ENCODE results near the gene CHN1.

CHN1 gene

DNA sequence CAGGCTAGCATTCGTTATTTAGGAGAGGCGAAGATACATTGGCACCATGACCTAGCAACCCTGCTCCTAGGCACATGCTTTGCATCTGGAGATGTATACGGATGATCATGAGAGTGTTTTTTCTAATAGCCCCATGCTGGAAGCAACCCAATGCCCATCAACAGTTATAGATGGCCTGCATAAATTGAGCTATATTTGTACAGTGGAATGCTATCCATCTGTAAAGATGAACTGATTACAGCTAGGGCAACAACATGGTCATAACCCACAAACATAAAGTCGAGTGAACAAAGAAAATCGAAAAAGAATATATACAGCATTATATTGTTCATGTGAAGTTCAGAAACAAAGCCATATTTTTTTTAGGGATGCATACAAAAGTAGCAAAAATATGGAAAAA is 220.3 kb downstream of the CHN1 start:
- DNase-seq: no peak

DNA sequence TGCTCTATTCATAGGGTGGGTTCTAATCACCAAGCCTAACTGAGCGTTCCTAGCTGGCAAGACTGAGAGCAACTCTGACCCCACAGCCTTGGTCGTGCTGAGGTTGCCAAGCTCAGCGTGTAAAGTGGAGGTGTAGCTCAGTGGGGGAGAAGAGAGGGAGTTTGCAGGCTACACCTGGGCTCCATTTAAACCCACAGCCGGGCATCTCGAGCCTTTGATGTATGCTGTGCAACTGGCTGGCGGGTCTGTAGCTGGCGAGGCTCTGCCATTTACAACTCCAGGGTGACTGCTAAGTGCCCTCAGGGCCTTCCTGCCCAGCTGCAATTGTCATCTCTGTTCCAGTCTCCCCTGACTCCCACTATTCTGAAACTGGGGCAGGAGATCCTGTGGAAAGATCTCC is 220.9 kb downstream of the CHN1 start:
- no peak for DNase-seq

DNA sequence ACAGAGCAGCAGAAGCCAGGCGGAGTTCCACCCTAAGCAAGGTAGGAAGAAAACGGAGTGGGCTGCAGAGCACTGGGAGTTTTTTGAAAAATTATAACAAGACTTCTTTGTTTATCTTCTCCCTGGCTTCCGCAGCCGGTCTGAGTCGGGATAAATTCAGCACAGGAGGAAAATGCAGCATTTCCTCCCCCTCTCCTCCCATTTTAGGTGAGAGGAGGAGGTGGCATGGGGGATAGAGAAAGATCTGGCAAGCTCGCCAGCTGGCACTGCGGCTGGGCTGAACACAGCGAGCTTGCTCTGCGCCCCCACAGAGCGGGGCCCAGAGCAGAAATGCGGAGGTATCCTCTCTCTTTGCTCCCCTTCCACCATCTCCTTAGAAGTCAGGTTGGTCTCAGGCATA is 223.2 kb downstream of the CHN1 start:
- DNase-seq: no peak

DNA sequence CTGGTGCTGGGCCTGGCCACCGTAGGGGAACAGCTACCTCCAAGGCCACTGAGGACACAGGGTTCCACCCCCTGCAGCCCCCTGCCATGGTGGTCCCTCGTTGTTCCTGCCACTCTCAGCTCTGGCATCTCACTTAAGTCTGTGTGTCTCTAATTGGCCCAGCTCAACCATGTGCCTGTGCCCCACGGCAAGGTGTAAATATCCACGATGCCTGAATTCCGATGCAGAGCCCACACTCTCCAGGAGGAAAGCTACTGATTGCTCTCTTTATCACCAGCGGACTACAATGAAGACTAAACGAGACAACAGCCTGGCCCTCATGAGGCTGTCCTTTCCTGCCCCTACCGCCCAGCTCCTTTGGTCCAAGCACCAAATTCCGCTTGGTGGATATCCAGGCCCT is 223.9 kb downstream of the CHN1 start:
- no peak for DNase-seq

DNA sequence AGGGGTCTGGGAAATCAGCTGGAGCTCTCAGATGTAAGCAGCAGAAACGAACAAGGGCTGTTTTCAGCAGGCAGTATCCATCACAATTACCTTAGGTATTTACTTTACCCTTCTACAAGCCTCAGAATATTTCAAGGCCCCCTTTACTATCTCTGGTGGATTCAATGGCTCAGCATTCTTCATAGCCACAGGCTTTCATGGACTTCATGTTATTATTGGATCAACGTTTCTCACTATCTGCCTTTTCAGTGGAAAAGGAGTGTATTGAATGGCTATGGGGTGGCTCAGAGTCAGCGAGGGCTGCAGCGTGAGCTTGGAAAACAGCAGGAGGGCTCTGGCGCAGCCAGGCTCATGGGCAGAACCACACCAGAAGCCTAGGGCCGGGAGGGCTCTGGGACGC is 224.3 kb downstream of the CHN1 start:
- DNase-seq: no peak

DNA sequence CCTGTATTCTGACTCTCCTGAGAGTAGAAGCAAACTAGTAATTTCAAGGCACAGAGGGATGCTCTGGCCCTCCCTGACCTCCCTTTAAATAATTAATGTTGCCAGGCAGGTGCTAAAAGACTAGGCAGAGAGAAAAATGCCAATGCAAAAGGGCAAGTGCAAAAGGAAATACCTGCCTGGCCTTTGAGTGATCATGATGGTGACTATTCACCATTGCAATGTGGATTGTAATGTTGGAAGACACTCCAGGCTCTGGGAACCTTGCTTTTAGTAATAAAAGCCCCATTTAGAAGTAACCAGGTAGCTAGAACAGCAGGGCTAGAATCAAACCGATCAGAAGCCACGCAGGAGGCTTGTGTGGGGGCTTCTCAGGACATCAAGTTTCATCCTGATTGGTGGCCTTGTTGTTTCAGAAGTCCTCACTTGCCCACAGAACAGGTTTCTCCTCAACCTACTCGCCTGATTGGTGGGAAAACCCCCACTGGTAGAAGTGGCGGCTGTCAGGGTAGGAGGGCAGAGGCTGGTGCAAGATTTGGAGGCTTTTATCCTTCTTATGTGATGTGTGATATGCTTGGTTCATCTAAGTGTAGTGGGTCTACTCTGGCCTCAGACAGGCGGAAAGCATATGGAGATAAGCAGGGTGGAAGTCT is 224.9 kb downstream of the CHN1 start:
- no peak for DNase-seq

DNA sequence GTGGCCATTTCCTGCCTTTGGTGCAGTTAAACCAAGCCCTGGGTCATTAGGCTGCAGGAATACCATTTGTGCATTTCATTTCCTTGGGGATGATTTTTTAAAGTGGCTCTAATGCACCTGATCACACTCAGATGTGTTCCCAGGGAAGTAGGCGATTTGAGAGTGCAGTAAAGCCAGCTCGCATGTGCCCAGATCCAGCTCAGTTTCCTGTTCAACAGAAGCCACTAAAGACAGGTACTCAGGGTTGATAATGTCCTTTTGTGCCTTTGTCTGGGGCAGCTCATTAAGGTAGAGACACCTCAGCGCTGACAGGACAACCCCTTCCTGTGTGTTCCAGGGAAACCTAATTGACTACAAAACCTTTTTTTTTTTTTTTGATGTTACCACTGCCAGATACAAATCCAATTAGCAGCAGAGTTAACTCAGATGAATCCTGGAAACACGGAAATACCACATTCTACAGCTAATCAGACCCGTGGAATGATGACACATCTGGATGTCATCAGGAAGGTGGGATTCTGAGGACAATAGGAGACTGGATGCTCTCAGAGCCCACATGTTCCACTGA is 225.7 kb downstream of the CHN1 start:
- DNase-seq: peak; percentile 88

DNA sequence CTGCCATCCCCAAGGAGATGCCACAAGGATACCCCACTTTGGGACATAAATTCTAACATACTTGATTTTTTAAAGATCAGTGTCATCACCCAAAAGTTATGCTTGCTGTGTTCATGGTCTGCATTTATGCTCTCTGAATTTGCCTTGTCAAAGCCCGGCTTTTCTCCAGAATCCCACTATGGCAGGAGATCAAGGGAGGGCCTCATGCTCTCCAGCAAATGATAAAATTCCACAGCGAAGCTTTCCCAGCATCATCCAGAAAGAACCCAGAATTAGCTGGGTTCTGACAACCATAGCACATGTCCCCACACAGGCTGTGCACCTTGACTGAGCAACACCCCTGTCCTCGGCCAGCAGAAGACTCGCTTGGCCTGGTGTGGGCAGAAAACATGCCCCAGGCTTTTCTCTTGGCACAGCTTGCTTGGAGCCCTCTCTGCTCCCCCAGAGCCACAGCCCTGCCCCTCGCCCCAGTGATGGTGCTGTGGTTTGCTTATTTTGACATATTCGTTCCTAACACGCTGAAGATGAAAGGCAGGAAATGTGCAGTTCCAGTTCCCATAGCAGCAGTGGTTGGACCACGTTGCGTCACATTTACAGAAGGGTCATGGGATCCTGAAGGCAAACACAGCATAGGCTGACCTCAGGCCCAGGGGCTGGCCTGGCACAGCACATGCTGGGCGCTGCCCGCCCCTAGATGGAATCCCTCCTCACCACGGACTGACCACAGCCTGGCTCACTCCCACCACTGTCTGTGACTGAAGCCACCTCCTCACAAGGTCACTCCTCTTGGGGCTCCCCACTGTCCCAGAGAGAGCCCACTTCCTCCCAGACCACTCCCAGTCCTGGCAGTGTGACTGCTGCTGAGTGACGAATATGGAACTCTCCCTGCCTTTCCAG is 226.8 kb downstream of the CHN1 start:
- peak; percentile 90 for DNase-seq

DNA sequence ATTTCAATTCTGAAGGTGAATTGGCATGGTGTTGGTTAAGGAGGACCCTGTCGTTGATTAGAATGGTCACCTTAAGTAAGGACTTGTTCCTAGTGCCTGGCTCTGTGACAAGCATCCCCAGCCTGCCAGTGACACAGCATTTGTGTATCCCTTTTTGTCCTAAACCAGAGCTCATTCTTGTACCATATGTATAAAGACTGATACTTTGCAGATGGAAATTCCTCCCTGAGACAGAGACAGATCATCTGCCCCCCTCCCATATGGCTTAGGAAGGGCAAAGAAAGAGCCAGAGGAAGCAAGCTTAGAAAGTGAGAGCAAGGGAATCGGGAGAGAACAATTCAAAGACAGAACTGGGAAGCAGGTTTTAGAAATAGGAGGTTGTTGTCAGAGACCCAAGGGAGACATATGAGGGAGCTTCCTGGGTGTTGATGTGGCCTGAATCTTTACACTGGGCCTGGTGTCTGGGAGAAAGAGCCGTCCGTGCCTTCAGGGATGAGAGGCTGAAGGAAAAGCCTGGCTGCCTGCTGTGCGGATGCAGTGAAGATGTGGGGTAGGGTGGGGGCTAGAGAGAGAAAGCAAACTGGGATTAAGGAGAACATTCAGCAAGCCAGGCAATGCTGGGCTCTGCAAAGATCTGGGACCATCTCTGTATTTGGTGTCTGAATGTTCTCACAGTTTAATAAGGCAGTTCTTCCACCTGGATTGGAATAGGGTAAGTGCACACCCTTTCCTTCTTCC is 227.7 kb downstream of the CHN1 start:
- DNase-seq: peak; percentile 71

DNA sequence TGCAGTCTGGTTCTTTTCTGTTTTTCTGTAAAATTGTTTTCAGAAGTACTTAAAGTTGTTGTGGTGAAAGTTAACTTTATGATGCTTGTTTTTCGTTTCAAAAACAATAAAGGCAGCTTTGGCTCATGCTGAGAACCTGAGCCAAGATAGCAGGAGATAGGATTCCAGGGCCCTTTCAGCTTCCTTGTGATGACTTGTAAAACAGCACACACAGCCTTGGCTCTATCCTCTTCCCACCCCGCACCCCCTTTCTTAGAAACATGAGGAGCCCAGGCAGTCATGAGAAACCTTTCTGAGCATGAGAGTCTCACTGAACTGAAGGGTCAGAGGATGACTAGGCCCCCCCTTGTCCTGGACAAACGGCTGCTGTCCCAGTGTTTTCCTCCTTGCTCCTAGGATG is 228.5 kb downstream of the CHN1 start:
- DNase-seq: no peak

DNA sequence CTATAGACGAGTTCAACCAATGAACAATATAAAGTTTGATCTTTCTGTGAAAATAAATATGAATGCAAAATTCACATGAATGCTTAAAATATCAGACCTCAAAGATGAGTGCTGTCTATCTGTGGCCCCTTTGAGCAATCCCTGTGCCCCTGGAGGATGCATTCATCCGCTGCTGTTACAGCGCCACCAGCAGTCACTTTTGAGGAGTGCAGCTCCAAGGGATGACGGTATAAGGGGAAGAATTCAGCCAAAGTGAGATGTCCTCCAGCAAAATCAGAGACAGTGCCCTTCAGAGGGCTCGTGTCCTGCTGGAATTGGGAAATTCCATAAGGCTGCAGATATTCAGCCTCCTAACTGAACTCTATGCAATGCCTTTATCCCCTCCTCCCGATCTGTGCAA is 229.0 kb downstream of the CHN1 start:
- DNase-seq: no peak

DNA sequence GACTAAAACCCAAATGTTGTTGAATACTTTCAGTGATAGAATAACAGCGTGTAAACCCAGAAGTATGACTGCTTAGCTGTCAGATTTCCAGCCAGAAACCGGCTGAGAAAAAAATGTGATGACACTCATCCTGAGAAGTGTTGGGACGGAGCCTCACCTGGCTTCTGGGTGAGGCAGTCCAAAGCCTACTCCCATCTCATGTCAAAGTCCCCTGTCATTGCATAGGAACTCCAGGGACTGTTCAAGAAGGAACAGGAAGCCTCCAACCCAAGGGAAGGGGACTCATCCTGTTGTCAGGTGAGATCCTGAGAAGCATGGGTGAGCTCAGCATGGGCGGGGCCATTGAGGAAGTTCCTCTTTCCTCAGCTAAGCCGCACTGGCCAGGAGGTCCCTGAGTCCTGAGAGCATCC is 229.6 kb downstream of the CHN1 start:
- DNase-seq: no peak

DNA sequence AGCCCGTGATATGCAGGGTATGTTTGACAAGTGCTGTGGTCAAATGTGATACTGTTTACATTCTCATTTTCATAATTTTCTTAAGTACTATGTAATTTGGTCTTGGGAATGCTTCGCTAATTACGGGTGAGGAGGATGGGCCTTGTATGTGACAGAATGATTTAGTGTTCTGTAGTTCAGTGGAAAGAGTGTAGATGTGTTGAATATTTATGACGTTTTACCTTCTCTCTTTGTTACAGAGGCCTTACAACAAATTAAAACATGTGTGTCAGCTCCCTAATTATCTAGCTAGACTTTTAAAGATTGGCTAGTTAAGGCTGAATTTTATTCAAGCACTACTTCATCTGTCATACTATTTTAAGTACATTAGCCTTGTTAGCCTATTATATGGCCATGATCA is 230.3 kb downstream of the CHN1 start:
- DNase-seq: no peak

DNA sequence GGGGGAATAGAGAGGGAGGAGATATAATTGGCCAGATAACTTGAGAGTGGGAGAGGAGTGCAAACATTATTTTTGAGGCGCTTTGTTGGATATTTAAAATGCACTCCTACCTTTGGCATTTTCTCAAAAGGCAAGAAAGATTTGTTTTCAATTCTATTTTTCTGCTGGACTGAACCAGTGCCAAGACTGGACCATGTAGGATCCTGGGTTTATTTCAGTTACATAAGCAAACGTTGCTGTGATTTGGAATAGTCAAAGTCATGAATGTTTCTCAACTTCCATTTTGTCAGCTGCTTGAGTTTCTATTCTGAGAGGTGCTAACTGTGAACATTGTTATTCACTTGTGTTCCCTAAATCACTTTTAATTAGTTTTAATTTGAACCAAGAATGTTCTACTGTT is 232.0 kb downstream of the CHN1 start:
- no peak for DNase-seq

DNA sequence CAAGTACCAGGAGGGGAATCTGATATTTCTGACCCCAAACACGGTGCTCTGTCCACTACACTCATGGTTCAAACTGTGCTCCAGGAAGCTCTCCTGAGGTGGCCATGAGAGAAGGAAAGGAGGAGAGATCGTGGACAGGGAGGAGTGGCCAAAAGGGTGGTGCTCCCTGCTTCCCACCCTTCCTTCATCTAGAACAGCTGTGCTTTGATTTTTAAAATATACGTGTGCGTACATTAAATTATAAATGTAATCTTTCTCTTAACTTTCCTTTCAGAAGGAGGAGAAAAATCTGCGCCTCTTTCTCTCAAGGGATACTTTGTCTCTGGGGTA is 232.7 kb downstream of the CHN1 start:
- DNase-seq: no peak

DNA sequence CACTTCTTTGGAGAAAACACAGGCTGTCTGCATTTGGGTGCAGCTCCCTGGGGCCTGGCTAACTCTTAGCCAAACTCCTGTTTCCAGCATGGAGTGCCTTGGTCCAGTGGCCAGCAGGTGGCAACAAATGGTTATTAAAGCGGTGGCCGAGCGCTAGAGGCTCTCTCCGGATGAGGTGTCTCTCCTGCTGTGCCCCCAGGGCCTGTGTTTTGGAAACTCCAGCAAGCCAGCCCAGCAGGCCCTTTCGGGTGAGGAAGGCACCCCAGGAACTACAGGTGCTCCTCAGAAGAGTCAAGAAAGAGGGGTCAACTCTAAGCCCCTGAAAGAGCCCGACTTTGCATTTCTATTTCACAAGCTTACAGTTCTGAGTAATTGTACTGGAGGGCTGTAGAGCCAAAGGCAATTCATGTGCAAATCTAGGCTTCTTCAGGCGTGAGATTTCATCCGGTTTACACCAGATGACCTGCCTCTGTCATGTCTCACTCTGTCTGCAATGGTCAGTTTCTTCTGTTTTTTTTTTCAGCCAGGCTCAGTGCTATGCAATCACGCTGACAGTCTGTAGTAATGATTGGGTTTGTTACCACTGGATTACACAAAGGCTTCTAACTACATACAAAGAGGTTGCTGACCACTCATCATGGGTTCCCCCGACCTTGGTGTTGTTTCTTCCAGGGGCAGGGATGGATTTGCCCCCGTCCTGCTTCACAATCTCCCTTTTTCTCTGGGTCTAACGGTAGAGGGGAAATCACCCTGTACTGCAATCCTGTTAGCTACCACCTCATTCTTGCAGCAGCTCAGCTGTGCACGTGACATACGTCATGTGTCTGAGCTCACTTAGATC is 233.3 kb downstream of the CHN1 start:
- DNase-seq: peak; percentile 84

DNA sequence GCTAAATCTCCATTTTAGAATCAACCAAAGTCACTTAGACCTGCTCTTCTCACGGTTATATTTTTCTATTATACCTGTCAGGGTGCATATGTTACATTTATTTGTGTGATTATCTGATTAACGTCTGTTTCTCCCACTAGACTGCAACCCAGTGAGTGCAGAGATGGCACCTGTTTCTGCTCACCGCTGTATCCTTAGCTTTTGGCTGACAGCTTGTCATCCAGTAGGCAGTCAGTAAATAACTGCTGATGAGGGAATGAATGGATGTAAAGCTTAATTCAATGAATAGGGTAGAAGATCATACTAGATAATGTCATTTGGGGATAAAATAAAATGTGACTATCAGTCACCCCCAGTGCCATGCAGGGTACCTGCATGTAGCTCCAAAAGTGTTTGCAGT is 234.0 kb downstream of the CHN1 start:
- DNase-seq: no peak

DNA sequence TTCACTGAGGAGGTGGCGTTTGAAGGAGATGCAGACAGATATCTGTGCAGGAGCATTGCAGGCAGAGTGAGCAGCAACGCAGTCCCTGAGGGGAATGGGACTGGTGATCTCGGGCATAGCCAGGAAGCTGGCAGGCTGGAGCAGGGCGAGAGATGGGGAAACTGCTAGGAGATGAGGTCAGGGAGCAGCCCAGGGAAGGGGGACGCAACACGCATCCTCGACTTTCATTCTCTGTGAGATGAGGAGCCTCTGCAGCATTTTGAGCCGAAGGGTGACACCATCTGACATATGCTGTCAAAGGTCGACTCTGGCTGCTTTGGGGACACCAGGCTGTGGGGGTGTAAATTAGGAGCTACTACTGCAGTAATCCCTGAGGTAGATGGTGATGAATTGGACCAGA is 236.6 kb downstream of the CHN1 start:
- DNase-seq: no peak

DNA sequence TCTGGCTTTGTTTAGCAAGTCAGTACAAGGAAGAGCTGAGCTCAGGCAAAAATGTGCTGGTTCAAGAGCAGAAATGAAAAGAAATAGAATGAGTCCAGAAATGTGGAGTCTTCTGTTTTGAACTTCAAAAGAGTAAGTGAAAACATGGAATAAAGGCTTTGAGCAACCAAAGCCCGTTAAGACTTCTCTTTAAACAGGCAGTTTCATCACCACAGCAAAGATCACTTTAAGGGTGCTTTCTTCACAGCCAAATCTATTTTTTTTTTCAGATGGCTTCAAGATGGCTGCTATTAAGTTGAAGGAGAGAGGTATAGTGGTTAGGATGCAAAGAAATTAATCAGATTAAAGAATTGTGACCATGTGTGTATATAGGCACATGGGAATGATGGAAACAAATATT is 238.9 kb downstream of the CHN1 start:
- no peak for DNase-seq

DNA sequence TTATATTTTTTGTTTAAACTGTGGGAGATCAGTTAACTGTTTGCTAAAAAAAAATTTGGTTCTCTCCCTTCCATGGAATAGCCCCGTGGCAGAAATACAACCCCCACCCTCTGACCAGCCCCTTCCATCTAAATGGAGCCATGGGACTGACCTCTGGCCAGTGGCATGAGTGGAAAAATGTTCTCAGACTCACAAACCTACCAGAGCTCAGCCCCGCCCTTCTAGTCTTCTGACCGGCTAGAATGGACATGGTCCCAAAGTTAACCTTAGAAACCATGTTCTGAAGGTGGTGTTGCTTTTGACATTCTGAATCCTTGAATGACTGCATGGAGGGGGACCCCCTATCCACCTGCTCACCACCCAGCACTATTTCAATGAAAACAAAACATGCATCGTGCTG is 239.6 kb downstream of the CHN1 start:
- DNase-seq: no peak

DNA sequence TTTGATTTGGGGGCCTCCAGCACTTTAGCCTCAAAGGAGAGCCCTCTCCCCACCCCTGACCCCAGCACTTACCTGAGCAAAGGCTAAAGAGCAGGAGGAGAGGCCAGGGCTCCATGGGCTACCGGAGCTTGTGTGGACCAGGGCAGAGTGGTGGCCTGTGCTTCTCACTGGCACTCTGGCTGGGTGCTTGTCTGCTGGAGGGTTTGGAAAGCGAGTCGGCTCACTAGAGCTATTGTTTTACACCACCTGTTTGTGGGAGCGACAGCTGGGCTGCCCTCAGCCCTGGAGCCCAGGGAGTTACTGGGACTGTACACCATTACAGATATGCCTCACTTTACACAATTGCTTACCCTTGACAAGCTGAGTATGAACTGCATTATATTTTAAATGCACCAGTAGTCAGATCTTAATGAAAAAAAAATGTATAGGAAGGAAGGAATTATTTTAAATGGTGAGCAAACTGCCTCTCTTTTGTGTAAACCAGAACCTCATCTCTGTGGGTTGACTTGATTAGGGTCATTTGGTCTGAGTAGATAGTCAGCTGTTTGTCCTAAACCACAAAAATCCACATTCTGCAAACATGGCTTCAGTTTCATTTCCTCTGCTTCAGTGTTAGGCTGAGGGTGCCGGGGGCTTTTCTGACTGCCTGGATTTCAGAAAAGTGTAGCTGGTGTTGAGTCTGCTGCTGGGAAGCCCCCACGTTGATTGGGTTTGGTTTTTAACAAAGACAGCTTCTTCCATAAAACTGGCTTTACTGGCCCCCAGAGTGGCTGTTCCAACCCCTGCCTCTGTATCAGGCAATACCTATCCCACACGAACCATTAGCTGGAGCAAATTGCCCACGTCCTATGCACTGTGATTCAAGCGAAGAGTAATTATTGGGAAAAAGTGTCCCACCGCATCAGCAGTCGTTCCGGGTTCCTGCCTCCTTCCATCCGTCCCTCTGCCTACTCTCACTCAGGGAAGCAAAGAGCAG is 240.6 kb downstream of the CHN1 start, which contains the start of gene CHRNA1:
CHRNA1 (minus strand) TSS at position 193 of the 976 bp plus-strand sequence; CDS start at position 115, 78 bp downstream.
- DNase-seq: peak; percentile 59
